ENCODE data around the gene DHRS9.

The DHRS9 gene

DNA sequence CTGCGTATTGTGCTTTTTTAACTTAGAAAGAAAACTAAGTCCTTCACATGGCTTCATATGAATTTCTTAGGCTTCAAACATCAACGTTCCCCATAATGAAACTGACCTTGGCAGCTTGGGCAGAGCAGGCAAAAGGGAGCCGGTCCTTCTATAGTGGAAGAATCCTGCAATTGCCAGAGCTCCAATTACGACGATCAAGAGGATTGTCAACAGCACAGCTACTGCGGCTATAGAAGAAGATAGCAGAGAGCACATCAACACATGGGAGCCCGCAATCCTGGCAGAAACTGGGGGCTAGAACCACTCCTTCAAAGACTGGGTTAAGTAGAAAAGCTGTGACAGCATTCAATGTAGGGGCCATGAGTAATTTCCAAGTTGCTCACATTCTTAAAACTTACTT lies 69.8 kb downstream of the DHRS9 start:
- no peak overlapping the region for H3K4me3 ChIP-seq (ENCODE audit: low read depth in 1 of 2, low read length in 2 of 2)
- no peak overlapping the region for H3K27ac ChIP-seq (ENCODE audit: low read length)
- H3K36me3 ChIP-seq (ENCODE audit: control insufficient read depth in 1 of 2, insufficient read depth in 2 of 2, low read length in 2 of 2) = no peaks in the 10 kb centered on the region
- no peaks in the 10 kb centered on the region for H3K4me1 ChIP-seq (ENCODE audit: control insufficient read depth in 1 of 2, insufficient read depth in 2 of 2, low read length in 2 of 2)
- H3K27me3 ChIP-seq (ENCODE audit: low read depth, low read length) = no peaks in the 10 kb centered on the region
- no peaks in the 10 kb centered on the region for H3K9me3 ChIP-seq (ENCODE audit: control insufficient read depth in 1 of 2, low read length in 2 of 2)

DNA sequence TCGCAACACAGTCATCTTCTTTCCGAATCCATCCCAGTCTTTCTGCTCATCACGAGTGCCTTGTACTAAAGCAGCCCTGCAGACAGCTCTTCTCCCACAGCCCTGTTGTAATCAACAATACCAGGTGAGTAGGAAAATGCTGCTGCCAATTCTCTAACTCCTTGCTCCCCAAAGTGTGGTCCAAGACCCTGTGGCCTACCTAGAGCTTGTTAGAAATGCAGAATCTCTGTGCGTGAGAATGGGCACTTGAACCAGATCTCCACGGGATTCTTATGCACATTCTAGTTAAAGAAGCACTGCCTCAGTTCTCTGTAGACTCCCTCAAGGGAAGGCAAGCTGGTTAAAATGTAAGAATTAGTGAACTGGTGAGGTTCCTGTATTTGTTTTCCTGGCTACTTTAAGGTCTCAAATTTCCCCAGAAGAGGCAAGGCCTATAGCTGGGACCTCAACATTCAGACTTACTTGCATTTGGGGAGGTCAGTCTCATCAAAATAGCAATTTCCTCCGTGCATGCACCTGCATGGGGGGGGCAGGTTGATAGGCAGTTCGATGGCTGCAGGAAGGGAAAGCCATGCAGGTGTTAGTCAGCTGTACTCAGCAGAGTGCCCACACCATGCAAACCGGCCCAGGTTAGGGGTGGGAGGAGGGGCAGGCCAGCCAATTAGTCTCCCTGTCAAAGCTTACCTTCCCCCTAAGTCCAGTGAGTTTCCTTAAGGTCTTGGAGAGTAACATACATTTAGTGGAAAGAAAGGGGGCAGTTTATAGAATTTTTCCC lies 70.8 kb downstream of the DHRS9 start:
- no peaks in the 10 kb centered on the region for H3K4me1 ChIP-seq (ENCODE audit: control insufficient read depth in 1 of 2, insufficient read depth in 2 of 2, low read length in 2 of 2)
- no peak overlapping the region for H3K27ac ChIP-seq (ENCODE audit: low read length)
- H3K27me3 ChIP-seq (ENCODE audit: low read depth, low read length) = no peaks in the 10 kb centered on the region
- no peaks in the 10 kb centered on the region for H3K36me3 ChIP-seq (ENCODE audit: control insufficient read depth in 1 of 2, insufficient read depth in 2 of 2, low read length in 2 of 2)
- no peak overlapping the region for H3K4me3 ChIP-seq (ENCODE audit: low read depth in 1 of 2, low read length in 2 of 2)
- no peaks in the 10 kb centered on the region for H3K9me3 ChIP-seq (ENCODE audit: control insufficient read depth in 1 of 2, low read length in 2 of 2)

DNA sequence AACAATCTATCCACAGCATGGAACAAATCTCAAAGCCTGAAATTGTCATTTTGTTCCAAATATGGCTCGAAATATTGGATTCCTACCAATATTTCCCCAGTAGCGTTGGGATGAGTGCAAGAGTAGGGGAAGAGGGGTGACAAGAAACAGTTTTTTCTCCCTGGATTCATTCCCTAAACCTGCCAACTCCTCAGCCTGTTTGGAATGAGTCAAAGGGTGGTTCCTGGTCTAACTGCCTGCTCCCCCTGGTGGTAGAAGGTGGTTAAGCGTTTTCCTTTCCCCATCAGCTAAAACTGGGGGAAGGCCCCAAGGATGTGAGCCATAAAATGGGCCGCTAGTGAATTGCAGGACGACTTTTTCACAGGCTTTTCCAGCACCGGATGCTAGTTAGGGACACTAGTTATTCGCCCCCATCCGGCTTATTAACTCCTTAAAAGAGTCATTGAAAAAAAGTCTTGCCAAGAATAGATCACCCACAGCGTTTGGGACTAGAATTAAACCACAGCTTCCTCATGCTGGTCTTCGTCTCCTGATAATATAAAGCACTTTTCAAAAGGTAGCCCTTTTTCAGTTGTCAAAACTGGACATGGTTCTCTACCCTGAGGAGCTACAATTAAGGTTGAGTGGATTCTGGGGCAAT lies 72.5 kb downstream of the DHRS9 start:
- Histone ChIP-seq H3K27ac (ENCODE audit: low read length) (no peak overlapping the region), H3K4me3 (ENCODE audit: low read depth in 1 of 2, low read length in 2 of 2) (no peak overlapping the region), H3K36me3 (ENCODE audit: control insufficient read depth in 1 of 2, insufficient read depth in 2 of 2, low read length in 2 of 2) (no peaks in the 10 kb centered on the region), H3K27me3 (ENCODE audit: low read depth, low read length) (no peaks in the 10 kb centered on the region), H3K4me1 (ENCODE audit: control insufficient read depth in 1 of 2, insufficient read depth in 2 of 2, low read length in 2 of 2) (no peaks in the 10 kb centered on the region), H3K9me3 (ENCODE audit: control insufficient read depth in 1 of 2, low read length in 2 of 2) (no peaks in the 10 kb centered on the region)

GRCh38 chr2:169143998-169144397 lies 74.6 kb downstream of the DHRS9 start:
- no peak overlapping the region for H3K27ac ChIP-seq (ENCODE audit: low read length)
- H3K9me3 ChIP-seq (ENCODE audit: control insufficient read depth in 1 of 2, low read length in 2 of 2) = no peaks in the 10 kb centered on the region
- no peaks in the 10 kb centered on the region for H3K27me3 ChIP-seq (ENCODE audit: low read depth, low read length)
- H3K4me1 ChIP-seq (ENCODE audit: control insufficient read depth in 1 of 2, insufficient read depth in 2 of 2, low read length in 2 of 2) = no peaks in the 10 kb centered on the region
- no peak overlapping the region for H3K4me3 ChIP-seq (ENCODE audit: low read depth in 1 of 2, low read length in 2 of 2)
- no peaks in the 10 kb centered on the region for H3K36me3 ChIP-seq (ENCODE audit: control insufficient read depth in 1 of 2, insufficient read depth in 2 of 2, low read length in 2 of 2)
